SHP77 treated with DMSO at 0.1 percent for 48 hours (cell line): ENCODE measurements around the gene TMEM237.
A peak's percentile ranks its signal among the peaks of the same experiment; 100 is the strongest.
"Not testable (repeated sequence)": the region's sequence is repeated elsewhere in the genome, so short reads cannot be mapped to it uniquely, and the experiment has no call there.

Source experiments
- DNase-seq: peaks from one replicate; lab custom pipeline; 2025; lab: John Stamatoyannopoulos, UW

TMEM237 gene

DNA sequence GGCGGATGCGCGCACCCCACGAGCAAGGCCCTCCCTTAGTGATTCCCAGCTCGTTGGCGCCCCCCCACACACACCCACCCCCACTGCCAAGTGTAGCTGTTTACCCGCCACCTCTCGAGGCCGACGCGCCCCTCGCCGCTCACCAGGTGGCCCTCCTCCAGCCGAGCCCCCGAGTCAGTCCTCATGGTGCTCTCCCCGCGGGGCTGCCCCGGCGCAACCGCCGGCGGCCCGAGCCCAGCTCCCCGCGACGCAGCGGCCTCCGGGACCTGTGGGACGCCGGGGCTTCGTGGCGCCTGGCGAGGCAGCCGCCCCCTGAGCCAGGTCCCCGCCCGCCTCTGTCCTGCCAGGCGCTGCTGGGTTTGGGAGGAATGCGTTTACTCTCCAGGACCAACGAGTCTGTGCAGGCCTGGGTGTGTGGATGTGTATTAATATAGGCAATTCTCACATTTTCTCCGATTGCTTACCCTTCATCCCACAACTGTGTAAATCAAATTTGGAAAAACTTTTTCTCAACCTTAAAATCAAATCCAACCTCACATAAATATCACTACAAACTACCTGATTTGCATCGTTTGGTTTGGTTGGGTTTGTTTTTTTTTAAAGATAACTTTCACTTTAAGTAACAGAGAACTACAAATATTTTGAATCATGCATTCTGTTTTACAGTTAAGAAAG is at the start of gene TMEM237:
TMEM237 (minus strand) TSS at position 288 of the 675 bp plus-strand sequence; CDS start at position 185, 103 bp downstream.
- DNase-seq, result no peak

GRCh38 chr2:201685156-201685555 is 41.9 kb upstream of the TMEM237 start:
- DNase-seq, result no peak

GRCh38 chr2:201680743-201681142 is 37.4 kb upstream of the TMEM237 start:
- no peak for DNase-seq

DNA sequence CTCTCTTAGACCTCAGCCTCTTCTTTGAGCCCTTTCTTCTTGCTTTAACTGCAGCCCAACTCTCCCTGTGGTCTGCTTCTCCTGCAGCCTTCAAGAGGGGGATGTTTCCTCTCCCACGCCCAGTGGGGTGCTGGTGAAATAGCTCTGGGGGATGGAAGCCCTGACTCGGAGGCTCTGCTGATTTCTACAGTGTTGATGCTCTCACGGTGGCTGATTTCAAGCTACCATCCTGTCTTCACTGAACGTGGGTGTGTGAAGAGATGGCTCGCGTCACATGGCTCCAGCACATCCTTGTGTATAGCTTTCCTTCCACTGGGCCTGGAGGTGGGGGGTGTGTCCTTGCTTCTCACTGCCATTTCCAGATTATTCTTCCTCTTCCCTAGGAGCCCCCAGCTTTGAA is 35.1 kb upstream of the TMEM237 start:
- no peak for DNase-seq

DNA sequence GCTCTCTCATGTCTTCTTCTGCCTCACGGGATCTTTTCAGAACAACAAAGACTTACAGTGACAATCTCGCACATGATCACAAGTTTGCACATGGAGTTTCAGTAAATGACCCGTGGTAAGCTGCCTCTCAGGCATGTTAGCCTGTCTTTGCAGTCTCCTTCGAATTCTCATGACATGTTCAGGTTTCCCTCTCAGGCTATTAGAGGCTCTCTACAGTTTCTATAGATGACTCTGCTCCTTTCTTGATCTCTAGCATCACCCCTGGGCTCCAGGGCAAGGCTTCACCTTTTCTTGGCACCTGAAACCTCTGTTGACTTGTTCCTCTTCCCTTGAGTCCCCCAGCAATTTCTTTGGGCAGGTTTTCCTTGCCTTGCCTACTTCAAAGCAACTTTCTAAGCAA is 32.2 kb upstream of the TMEM237 start:
- DNase-seq, result no peak

GRCh38 chr2:201674794-201675193 is 31.5 kb upstream of the TMEM237 start:
- DNase-seq, result no peak

DNA sequence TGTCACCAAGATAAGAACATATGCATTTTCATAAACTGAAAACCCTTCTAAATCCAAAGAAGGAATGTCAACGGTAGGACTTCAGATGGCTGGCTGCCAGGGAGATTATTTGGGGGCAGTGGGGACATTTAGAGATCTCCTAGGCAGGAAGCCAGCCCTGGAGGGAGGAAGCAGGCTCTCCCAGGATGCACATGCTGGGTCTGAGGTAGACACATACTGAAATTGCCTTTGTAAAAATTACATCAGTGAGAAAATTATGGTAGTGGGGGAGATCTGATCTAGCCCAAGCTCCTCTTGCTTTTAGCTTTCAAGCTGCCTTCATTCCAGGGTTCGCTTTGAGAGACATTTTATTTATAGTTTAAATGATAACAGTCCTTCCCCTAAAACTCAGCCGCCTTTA is 31.0 kb upstream of the TMEM237 start:
- no peak for DNase-seq

- no peak for DNase-seq
Measured at GRCh38 chr2:201673546-201673945, 30.2 kb upstream of the TMEM237 start.

- not testable (repeated sequence) for DNase-seq
Measured at GRCh38 chr2:201671205-201671604, 27.9 kb upstream of the TMEM237 start.

GRCh38 chr2:201669865-201670264 is 26.6 kb upstream of the TMEM237 start:
- no peak for DNase-seq

DNA sequence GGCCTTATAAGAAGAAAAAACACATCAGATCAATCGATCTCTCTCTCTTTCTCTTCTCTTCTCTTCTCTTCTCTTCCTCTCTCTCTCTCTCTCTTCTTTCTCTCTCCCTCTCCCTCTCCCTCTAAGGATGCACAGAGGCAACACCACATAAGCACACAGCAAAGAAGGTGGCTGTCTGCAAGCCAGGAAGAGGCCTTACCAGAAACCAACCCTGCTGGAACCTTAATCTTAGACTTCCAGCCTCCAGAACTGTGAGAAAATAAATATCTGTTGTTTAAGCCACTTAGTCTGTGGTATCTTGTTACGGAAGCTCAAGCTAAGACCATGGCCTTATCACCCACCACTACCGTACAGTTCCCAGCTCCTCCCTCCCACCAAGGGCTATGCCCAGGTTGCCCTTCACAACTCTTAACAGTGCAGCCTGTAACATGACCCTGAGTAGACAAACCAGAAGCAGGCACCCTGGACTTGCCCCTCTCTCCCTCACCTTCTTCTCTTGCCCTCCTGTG is 25.2 kb upstream of the TMEM237 start:
- DNase-seq, result no peak

DNA sequence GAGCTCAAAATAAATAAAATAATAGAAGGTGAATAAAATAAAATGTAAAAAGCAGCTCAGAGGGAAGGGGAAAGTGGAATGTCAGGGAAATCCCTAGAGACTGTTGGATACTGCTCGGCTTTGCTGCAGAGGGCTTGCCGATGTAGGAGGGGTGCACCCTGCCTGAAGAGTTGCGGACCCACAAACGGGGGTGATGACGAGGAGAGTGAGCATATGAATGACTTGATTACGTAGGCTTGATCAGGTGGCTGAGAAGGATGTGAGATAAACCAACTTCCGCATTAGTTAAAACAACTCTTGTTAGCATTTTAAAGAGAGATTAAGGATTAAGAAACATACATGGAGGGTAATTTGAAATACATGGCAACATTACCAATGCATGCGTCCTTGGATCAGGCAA is 21.0 kb upstream of the TMEM237 start:
- no peak for DNase-seq

- no peak for DNase-seq
Measured at GRCh38 chr2:201661366-201661765, 18.1 kb upstream of the TMEM237 start.

DNA sequence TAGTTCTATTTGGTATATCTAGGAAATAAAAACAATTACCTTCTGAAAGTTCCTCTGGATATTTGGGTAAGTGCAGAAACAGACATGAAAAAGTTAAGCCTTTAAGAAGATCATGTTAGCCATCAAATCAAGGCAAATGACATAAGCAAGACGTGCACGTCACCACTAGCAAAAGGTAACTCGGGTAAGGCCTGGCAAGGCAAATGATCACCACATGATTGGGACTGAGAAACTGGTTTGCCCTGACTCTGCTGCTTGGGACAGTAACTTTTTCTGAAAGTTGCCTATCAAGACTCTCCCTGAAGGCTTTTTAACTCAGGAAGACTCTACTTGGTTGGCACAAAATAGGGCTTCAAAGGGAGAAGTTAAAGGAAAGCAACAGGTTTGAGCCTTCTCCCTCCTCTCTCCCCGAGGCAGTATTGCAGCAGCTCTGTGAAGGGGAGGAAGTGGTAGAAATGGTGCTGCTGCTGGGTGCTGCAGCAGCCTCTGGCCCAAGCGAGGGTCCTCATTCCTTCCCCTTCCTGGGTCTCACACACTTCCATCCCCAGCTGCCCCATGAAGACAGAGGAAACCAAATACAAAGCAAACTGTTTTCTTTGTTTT is 17.1 kb upstream of the TMEM237 start:
- DNase-seq, result no peak

DNA sequence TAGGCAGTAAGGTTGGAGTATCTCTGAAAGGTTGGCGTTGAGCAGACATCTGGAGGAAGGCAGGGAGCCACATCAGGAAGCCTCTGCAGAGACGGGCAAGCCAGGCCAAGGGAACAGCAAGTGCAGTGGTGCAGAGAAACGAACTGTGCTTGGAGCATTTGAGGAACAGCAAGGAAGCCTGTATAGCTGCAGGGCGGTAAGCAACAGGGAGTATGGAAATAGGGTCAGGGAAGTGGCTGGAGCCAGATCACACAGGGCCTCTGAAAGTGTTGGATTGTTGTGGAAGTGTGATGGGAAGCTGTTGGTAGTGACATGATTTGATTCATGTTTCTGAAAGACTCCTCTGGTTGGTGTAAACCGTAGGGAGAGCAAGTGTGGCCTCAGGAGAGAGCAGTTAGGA is 13.4 kb upstream of the TMEM237 start:
- no peak for DNase-seq

GRCh38 chr2:201656102-201656501 is 12.8 kb upstream of the TMEM237 start:
- no peak for DNase-seq

DNA sequence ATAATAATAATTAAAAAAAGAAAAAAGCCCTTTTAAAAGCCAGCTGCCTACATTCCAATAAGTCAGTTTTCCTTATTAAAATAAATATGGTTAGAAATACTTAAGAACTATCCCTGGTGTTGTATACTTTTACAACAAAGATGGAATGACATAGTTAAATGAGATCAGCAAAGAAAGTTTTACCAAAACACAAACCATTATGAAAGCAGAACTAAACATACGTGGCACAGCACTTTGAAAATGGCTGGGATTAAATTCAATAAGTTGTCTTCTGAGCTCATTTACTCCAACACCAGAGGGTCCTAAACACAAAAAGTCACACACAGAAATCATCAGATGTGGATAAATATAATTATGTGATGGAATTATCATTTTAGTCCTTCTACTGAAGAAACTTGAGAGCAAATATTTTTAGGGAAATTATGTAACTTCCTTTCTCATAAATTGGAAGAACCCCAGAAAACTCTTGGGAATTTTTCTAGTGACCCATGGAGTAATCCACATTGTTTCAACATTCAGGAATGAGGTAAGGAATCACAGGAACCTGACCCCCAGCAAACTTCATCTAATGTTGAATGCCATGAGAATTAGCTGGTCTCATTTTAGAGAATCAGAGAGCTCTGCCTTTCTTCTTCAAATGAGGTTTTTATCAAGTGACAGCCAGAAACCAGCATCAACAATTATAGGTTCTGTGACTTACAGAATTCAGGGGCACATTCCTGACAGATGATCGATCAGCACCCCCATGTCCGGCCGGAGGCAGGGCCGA is 11.5 kb upstream of the TMEM237 start:
- no peak for DNase-seq

GRCh38 chr2:201653221-201653620 is 9.9 kb upstream of the TMEM237 start:
- DNase-seq, result no peak

DNA sequence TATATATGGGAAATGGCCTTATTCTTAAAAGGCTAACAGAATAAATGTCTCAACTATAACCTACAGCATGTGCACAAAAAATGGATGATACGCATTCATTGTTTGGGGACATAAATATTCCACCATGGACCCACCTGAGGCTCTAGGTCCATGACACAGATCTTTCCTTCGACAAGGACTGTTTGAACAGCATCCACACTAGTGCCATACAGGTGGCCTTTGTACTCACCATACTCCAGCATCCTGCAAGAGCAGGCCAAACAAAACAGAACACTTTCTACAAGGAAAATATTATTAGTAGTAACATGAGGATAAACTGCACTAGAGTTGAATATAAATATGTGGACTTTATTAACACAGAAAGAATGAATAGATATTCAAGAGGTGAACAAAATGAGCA is 6.1 kb upstream of the TMEM237 start:
- no peak for DNase-seq

- no peak for DNase-seq
Measured at GRCh38 chr2:201647431-201647830, 4.1 kb upstream of the TMEM237 start.

DNA sequence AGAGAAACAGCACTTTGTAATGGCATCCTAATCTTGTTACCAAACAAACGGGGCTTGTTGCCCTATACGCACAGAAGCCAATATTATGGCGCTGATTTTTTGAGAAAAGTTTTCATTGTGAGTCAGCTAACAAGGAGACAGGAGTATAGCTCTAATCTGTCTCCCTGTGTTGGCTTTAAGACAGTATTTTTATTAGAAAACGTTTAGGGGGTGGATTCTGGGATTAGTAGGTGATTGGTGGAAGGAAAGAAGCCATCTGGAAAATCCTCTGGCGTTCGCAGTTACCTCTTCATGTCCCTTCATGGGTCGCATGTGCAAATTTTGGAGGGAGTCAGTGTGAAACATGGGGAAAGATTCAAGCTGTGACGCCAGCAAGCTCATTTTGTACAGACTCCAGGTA is 698 bp upstream of the TMEM237 start:
- DNase-seq, result no peak

GRCh38 chr2:201642579-201643215 is 606 bp downstream of the TMEM237 start:
- DNase-seq, result peak; percentile 30
